MM.1S (cell line): ENCODE results near the gene ECE1.
A peak's percentile ranks its signal among the peaks of the same experiment; 100 is the strongest.

Source experiments
- DNase-seq: peaks from one replicate; pipeline ENCODE4 v3.0.0-alpha.2; 2015
- H2AFZ ChIP-seq: fragments of 300-600 bp; sonication (generic); 2 replicates; pipeline ENCODE4 v1.6.0; 2016; ENCODE audit warnings: antibody characterized with exemption, low read length
- H3F3A ChIP-seq: fragments of 300-600 bp; sonication (generic); 2 replicates; pipeline ENCODE4 v1.6.1; 2016; ENCODE audit warnings: mild to moderate bottlenecking, antibody characterized with exemption, low read length, moderate library complexity, mixed read lengths; ENCODE audit not compliant: insufficient read depth
- H3K27ac ChIP-seq: fragments of 300-600 bp; sonication (generic); 2 replicates; pipeline ENCODE4 v1.5.1; 2016; ENCODE audit warnings: mild to moderate bottlenecking, low read length
- H3K27me3 ChIP-seq: fragments of 300-600 bp; sonication (generic); replicated peaks from 2 replicates; pipeline ENCODE4 v1.6.0; 2016; ENCODE audit warnings: low read length; ENCODE audit not compliant: insufficient read depth
- H3K36me3 ChIP-seq: fragments of 300-600 bp; sonication (generic); replicated peaks from 2 replicates; pipeline ENCODE4 v1.6.1; 2016; ENCODE audit warnings: mild to moderate bottlenecking, low read length, mixed read lengths; ENCODE audit not compliant: insufficient read depth
- H3K4me1 ChIP-seq: fragments of 300-600 bp; sonication (generic); 2 replicates; pipeline ENCODE4 v1.6.1; 2016; ENCODE audit warnings: low read length, mixed read lengths
- H3K4me2 ChIP-seq: fragments of 300-600 bp; sonication (generic); 2 replicates; pipeline ENCODE4 v1.6.0; 2016; ENCODE audit warnings: low read depth, low read length
- H3K4me3 ChIP-seq: fragments of 300-600 bp; sonication (generic); 2 replicates; pipeline ENCODE4 v1.5.1; 2016; ENCODE audit warnings: low read length, mixed read lengths
- H3K79me2 ChIP-seq: fragments of 300-600 bp; sonication (generic); 2 replicates; pipeline ENCODE4 v1.6.1; 2016; ENCODE audit warnings: mixed run types, low read length, mixed read lengths
- H3K9ac ChIP-seq: fragments of 300-600 bp; sonication (generic); 2 replicates; pipeline ENCODE4 v1.6.1; 2016; ENCODE audit warnings: low read length, mixed read lengths
- H3K9me2 ChIP-seq: fragments of 300-600 bp; sonication (generic); replicated peaks from 2 replicates; pipeline ENCODE4 v1.6.1; 2016; ENCODE audit warnings: mild to moderate bottlenecking, low read length, mixed read lengths; ENCODE audit not compliant: insufficient read depth
- H3K9me3 ChIP-seq: fragments of 300-600 bp; sonication (generic); replicated peaks from 2 replicates; pipeline ENCODE4 v1.6.1; 2016; ENCODE audit warnings: mild to moderate bottlenecking, low read length, mixed read lengths; ENCODE audit not compliant: insufficient read depth
- H4K20me1 ChIP-seq: fragments of 300-600 bp; sonication (generic); 2 replicates; pipeline ENCODE4 v1.6.1; 2016; ENCODE audit warnings: mild to moderate bottlenecking, low read length, moderate library complexity, mixed read lengths; ENCODE audit not compliant: insufficient read depth
- CTCF ChIP-seq: fragments of 300-600 bp; sonication (generic); IDR thresholded peaks from 2 replicates; pipeline ENCODE4 v1.5.1; 2016; ENCODE audit warnings: antibody characterized with exemption, low read length, mixed read lengths
- EZH2 ChIP-seq: fragments of 300-600 bp; sonication (generic); optimal IDR thresholded peaks from 2 replicates; pipeline ENCODE3; 2017; ENCODE audit warnings: low read depth, mild to moderate bottlenecking, antibody characterized with exemption, low read length, mixed read lengths
- EZH2phosphoT487 ChIP-seq: fragments of 300-600 bp; sonication (generic); IDR thresholded peaks from 2 replicates; pipeline ENCODE4 v1.6.1; 2018; ENCODE audit warnings: antibody characterized with exemption, low read length

The ECE1 gene

DNA sequence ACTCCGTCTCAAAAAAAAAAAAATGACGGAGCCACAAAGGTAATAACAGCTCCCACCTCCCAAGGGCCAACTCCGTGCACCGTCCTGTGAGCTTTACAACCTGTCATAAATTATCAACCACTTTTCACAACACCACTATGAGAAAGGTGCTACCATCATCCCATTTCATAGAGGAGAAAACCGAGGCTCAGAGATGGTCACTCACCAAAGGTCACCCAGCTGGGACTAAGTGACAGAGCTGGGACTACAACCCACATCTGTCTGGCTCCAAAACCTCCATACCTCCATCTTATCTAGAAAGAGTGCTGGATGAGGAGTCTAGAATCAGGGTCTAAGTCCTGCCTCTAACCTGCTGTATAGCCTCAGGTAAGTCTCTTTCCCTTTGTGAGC is 43.6 kb upstream of the ECE1 start:
- Histone ChIP-seq H3F3A (peaks cover 9% of the 10 kb centered on the region), H3K36me3 (no peaks in the 10 kb centered on the region), H3K9me2 (no peaks in the 10 kb centered on the region), H2AFZ (no peak overlapping the region; the same call in 1 of the 2 replicates), H3K9ac (no peak overlapping the region), H3K4me3 (peak overlapping the region; percentile 54; the same call in 1 of the 2 replicates), H4K20me1 (no peaks in the 10 kb centered on the region), H3K9me3 (no peaks in the 10 kb centered on the region), H3K79me2 (peaks cover 81% of the 10 kb centered on the region), H3K4me1 (peaks cover 14% of the 10 kb centered on the region), H3K27ac (peak overlapping the region; percentile 74; the same call in 1 of the 2 replicates), H3K4me2 (peak overlapping the region; percentile 88), H3K27me3 (no peaks in the 10 kb centered on the region)
- no peak for DNase-seq
- no peak for TF ChIP-seq EZH2phosphoT487
- no peak for TF ChIP-seq EZH2
- no peak for TF ChIP-seq CTCF

DNA sequence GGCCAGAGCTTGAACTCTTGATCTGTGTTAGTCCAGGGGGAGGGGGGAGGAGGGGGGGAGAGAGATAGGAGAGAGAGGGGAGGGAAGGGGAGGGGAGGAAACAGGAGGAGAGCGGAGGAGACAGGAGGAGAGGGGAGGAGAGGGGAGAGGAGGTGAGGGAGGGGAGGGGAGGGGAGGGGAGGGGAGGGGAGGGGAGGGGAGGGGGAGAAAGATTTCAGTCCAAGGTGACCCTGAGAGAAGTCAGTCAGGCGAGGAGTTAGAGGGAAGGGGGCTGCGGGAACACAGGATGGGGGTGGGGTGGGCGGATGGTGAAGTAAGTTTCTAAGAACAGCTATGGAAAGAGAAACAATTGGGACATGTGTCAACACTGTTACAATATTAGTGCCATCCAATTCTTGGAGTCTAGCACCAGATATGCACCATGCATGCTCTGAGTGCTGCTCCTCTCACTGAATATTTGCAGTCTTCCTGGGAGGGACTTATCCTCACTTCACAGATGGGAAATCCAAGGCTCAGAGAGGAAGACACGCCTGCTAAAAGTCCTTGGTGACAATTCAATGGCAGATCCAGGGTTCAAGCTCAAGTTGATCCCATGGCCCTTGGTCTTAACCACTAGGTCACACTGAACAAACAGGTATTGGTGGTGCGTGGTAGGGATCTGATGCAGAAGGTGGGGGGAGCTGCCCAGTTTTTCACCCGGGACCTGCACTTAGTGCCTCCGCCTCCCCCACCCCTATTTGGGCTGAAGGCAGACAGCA is 42.5 kb upstream of the ECE1 start:
- peaks cover 14% of the 10 kb centered on the region for H3K4me1 ChIP-seq
- H3K36me3 ChIP-seq: no peaks in the 10 kb centered on the region
- no peak overlapping the region for H3K9ac ChIP-seq
- H3K9me2 ChIP-seq: no peaks in the 10 kb centered on the region
- no peak overlapping the region for H3K4me3 ChIP-seq
- H3K27ac ChIP-seq: no peak overlapping the region
- no peaks in the 10 kb centered on the region for H4K20me1 ChIP-seq
- H3F3A ChIP-seq: peaks cover 9% of the 10 kb centered on the region
- TF ChIP-seq EZH2phosphoT487 (no peak), EZH2 (no peak), CTCF (no peak)
- no peaks in the 10 kb centered on the region for H3K27me3 ChIP-seq
- peaks cover 79% of the 10 kb centered on the region for H3K79me2 ChIP-seq
- H3K4me2 ChIP-seq: no peak overlapping the region
- no peak overlapping the region for H2AFZ ChIP-seq
- H3K9me3 ChIP-seq: no peaks in the 10 kb centered on the region
- no peak for DNase-seq

- H3K9ac ChIP-seq: no peak overlapping the region
- no peak for DNase-seq
Observed at GRCh38 chr1:21331752-21332478, 41.7 kb upstream of the ECE1 start.

More at GRCh38 chr1:21331752-21332478, 41.7 kb upstream of the ECE1 start:
- peaks cover 79% of the 10 kb centered on the region for H3K79me2 ChIP-seq
- no peak overlapping the region for H3K4me3 ChIP-seq
- no peak overlapping the region for H3K4me2 ChIP-seq
- H3K9me3 ChIP-seq: no peaks in the 10 kb centered on the region
- no peaks in the 10 kb centered on the region for H3K9me2 ChIP-seq
- no peak overlapping the region for H2AFZ ChIP-seq
- H3F3A ChIP-seq: peaks cover 9% of the 10 kb centered on the region
- H3K27me3 ChIP-seq: no peaks in the 10 kb centered on the region
- H4K20me1 ChIP-seq: no peaks in the 10 kb centered on the region
- no peaks in the 10 kb centered on the region for H3K36me3 ChIP-seq
- peaks cover 14% of the 10 kb centered on the region for H3K4me1 ChIP-seq
- no peak for TF ChIP-seq EZH2
- TF ChIP-seq EZH2phosphoT487: no peak
- no peak for TF ChIP-seq CTCF
- H3K27ac ChIP-seq: no peak overlapping the region
